GM08714 (cell line): ENCODE data around the gene CD300A.

Experiments
- H3K4me3 ChIP-seq: fragments of 200-500 bp; sonication (Bioruptor generic); 2 replicates; pipeline ENCODE4 v1.5.1; 2014; ENCODE audit warnings: mild to moderate bottlenecking, low read length, inconsistent platforms
- ZNF274 ChIP-seq: IDR thresholded peaks from 2 replicates; pipeline ENCODE4 v1.6.1; 2012; ENCODE audit warnings: mild to moderate bottlenecking, low read depth, low read length

CD300A gene

DNA sequence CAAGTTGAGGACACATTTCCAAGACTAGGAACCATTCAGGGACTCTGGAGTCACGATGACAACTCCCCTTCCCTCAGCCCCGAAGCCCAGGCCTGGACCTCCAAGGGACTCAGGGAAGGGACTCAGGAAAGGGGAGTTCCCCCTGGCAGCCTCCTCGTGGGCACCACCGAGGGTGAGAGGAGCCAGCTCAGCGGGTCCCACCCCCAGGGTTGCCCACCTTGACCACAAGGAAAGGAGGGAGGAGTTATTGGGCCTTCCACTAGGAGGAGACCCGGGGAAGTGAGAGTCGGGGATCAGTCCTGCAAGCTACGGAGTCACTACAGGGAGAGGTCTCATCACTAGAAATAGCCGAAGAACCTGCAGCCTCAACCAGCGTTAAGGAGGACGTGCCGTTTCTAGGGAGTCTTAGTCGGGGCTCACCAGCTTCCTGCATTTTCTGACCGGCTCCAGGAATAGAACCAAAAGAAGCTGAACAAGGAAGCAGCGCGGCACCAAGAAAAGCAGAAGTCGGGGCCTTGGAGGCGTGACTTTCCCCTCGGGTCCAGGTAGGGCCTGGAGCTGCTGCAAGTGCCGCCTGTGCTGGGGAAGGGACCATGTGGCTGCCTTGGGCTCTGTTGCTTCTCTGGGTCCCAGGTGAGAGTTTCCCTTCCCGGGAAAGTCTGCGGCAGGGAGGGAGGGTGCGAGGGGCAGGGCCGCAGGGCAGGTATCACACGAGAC, at the start of gene CD300A:
Gene CD300A (plus strand): TSS at position 524 of the 717 bp plus-strand sequence. CDS start 70 bp downstream, at position 594.
- peak within 1 kb of the TSS; percentile 81 for H3K4me3 ChIP-seq

DNA sequence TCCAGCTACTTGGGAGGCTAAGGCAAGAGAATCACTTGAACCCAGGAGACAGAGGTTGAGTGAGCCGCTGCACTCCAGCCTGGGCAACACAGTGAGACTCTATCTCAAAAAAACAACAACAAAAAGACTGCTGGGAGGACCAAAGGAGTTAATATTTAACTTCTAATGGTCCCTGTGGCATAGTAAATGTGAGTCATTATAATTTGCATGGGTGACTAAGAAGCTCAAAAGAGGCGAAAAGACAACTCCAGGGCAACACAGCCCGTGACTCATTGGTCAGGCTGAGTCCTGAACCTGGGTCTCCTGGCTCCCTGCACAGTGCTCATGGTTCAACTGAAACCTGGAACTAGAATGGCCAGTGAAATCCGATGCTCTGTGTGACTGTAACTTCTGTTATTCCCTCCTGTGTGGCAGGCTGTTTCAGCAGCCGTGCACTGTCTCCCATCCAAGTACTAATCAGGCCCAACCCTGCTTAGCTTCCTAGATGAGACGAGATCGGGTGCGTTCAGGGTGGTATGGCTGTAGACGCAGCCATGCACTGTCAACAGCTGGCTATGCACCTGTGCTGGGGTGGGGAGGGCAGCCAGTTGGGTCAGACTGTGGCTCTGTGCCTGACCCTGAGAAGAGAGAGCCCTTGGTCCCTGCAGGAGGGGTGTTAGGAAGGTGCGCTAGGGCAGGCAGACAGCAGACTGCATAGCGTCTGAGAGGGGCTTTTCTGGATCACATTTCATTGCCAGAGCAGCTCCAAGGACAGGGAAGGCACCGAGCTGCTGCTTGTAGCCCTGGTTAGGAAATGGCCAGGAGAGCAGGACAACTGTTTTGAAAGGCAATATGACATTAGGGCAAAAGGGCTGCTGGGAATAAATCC, 49.0 kb upstream of the CD300A start:
- no peak overlapping the region for H3K4me3 ChIP-seq
- TF ChIP-seq ZNF274: no peak

More for the DNA sequence above, at the start of gene CD300A:
- TF ChIP-seq ZNF274: no peak

DNA sequence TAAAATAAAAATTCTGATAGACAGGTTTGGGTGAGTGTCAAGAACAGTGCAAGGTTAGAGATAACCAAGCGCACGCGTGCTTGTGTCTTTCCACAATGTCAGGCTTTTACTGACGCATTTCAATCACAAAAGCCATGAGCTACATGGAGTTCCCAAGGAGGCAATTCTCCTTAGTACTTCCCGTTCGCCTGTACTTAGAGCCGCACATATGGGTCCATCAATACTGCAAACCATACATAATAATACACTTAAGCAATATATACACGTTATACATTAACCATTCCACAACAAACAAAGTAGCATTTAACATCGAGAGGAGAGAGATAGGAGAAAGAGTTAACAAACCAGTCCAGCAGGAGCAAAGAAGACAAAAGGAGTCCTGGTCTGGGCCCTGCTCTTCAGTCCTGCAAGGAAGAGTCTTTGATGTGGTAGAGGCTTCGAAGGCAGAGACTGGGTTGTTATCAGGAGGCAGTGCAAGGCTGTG, 46.5 kb upstream of the CD300A start:
- TF ChIP-seq ZNF274: no peak
- H3K4me3 ChIP-seq: no peak overlapping the region

DNA sequence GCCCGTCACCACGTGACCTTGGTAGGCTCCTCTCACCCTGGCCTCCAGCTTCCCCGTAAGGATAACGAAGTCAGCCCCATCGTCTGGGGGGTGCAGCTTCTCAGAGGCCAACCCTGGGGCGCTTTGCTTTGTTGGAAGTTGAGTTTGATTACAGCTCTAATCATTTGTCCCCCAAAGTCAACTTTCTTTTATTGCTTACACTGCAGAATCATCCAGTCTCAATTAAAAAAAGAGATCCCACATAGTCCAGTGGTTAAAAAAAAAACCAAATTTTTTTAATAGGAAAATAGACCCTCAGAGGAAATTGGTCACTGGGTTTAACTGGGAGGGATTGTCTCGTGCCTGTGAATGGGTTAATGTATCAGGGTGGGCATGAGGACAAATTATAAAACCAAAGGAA, 42.3 kb upstream of the CD300A start:
- no peak for TF ChIP-seq ZNF274
- H3K4me3 ChIP-seq: no peak overlapping the region

DNA sequence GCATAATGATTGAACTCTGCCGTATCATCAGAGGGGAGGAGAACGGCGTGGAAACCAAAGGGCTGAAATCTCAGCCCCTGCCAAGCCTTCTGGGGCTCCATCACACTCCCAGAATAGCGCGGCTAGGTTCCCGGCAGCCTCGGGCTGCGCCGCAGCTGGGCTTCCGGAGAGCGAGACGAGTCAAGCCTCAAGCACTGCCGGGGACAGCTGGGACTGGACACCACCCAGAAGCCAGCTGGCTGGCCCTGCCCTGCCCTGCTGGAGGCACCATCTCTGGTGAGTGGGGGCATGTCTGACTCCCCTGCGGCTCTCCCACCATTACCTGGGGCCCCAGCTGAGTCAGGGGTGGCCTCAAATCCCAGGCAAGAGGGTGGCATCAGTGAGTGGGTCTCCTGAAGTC, 41.8 kb upstream of the CD300A start:
- no peak for TF ChIP-seq ZNF274
- H3K4me3 ChIP-seq: no peak overlapping the region

DNA sequence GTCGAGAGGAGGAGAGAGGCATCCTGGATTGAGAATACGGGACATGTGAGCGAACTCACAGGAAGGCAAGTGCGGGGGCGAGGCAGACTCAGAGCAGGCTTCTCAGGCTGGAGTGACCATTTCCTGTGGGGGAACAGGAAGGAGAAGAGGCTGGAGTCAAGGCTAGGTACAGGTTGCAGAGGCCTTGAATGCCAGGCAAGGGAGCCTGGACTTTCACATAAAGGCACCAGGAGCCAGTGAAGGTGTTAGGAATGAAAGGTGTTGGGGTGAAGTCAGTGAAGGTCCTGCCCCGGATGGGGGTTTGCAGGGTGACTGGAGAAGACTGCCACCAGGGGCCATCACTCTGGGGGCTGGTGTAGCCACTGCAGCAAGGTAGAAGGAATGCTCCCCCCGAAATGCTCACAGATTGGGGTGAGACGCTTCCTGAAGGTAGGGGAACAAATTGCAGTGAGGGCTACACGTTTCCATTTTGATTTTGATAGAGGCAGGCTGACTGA, 39.8 kb upstream of the CD300A start:
- H3K4me3 ChIP-seq: no peak overlapping the region
- no peak for TF ChIP-seq ZNF274

DNA sequence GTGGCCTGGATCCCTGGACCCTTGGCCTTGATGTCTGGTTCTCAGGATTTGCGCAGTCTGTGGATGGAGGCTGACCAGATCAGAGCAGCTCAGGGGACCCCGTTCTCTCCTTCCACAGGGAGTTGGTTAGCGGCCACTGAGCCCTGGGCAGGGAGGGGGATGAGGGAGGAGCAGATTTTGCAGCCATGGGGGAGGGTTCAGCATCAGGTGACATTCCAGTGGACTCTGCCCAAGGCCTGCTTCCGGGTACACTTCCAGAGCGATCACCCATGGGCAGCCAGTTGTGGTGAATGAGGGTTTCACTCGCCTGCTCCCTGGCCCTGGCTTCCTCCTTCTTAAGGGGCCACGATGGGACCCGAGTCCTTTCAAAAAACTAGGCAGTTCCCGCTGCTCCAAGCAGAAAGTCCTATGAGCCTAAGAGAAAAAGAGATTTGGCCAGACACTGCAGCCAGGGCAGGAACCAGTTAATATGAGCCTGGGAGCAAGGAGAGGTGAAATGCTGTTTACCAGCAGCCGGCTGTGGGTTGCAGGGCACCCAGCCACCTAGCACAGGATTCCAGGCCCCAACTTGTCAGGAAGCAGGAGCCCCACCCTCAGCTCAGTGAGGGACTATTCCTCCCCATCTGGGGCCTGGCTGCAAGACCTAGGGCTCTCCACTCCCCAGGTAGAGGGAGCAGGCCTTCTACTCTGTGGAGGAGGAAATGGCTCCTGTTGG, 39.2 kb upstream of the CD300A start:
- no peak for TF ChIP-seq ZNF274
- no peak overlapping the region for H3K4me3 ChIP-seq

DNA sequence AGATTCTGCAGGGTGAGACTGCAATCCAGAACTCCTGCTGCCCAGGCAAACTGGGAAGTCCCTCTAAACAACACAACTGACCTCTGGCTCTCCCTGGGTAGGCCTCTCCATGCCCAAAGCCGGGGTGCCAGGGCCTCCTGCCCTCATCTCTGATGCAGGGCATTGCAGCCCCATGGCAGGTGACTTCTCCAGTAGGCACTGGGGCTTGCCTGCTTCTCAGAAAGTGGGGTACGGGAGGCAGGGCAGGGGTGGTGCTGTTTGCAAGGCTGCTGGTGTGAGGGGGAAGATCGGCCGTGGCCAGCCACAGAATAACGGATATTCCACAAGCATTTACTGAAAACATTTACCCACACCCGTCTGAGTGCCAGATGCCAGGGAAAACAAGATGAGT, 38.7 kb upstream of the CD300A start:
- no peak for TF ChIP-seq ZNF274
- H3K4me3 ChIP-seq: no peak overlapping the region

DNA sequence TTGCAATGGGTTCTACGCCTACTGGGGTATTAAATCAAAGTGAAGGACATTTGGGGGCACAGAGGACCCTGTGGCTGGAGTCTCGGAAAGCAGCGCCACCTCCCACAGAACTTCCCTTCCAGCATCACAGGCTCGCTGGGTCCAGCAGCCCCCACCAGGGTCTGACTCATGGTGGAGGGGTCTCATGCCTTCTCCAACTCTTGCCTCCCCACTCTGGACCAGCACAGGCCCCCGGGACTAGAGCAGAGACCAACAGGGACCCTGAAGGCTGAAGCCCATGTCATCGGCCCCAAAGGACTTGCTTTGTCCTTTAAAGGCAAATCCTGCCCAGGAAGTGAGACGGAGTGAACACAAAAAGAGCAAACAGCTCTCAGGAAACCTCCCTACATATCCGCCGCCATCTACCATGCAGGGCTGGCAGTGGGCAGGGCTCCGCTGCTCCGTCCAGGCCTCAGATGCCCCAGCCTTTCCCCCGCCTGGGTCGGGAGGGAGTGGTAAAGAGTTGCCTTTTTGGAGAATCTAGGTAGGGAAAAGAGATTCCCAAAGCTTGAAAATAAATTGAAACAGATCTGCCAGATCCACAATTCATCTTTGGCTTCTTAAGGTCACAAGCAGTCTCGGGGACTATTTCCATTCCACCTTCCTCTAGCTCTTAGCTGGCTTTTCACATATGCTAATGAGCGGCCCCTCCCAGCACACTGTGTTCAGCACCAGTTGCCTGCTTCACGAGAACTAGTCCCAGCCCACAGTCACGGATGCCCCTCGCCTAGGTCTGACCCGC, 36.6 kb upstream of the CD300A start:
- no peak overlapping the region for H3K4me3 ChIP-seq

DNA sequence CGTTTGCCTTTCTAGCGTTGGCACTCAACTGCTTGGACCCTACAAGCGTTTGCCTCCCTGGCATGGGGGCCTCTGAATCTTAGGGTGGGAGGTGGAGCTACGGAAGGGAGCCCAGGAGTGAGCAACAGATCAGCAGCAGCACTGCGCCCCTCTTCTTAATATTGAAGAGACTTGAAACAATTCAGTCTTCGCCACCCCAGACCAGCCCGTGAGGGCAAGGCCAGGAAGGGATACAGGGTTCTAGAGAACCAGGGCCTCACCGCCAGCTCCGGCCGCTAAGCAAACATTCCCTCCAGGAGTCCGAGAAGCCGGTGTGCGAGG, 36.1 kb upstream of the CD300A start:
- TF ChIP-seq ZNF274: no peak
- no peak overlapping the region for H3K4me3 ChIP-seq

More for the DNA sequence above, 36.6 kb upstream of the CD300A start:
- no peak for TF ChIP-seq ZNF274

DNA sequence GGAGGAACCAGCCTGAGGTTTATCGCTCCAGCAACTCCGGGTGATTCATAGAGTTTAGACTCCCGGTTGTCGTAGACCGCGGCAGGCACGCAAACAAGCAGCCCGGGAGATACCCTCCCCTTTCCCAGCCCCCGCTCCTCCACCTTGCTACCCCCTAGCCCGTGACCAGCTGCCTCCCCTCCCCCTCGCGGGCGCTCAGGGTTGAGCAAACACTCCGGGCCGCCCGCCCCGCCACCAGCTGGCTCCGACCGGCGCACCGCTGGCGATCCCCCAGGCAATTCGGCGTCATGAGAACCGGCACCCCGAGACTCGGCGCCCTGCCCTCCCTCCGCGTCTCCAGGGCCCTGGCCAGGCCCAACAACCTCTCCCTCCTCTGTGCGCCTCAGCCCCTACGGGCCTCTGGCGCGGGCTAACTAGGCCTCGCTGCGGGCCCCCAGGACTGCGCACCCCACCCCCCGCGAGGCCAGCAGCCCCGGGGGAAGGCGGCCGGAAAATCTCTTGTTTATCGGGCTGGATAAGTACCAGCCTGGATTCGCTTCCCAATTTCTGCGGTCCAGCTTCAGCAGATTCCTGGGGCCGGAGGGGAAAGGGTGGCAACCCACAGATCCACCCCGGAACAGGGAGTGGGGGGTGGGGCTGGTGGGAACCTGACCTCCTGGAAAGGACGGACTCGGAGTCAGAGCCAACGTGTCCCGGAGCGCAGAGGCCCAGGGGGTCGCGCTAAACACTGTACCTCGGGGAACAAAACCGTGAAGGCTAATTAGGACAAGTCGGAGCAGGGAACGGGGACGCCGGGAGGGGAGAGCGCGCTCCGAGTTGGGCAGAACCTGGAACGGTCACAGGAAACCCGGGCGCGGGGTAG, 35.5 kb upstream of the CD300A start:
- H3K4me3 ChIP-seq: peak overlapping the region; percentile 47; the same call in 1 of the 2 replicates

DNA sequence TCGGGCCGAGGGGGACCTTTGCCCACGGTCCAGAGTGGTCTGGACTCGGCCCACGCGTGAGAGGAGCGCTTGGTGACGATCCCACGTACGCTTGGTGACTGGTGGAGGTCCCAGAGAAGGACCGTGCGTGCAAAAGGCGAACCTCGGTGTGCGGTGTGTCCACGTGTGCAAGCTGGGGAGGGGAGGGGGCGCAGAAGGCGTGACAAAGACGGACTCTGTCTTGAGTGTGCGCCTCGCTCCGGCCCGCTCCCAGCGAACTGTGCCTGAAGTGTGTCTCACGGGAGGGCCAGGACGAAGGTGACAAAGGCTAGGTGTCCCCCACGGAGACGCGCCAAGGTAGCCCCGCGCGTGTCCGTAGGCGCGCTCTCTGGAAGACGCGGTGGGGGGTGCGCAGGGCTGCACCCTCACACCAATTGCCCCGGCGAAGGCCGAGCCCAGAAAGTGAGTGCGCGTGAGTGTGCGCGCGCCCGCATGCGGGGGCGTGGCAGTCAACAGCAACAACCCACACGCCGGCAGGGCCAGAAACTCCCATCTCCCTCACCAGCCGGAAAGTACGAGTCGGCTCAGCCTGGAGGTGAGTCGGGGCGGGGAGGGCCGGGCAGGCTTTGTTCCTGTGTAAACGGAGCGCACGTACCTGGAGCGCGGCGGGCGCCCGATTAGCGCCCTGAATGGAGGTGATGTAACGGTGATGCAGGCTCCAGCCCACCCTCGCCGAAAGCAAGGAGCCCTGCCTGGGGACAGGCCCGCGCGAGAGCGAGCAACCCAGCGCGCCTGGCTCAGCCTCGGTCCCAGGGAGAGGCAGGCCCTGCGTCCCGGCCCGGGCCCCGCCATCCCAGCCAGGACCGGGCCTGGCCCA, 34.6 kb upstream of the CD300A start, which contains the start of gene GPRC5C:
Gene GPRC5C (plus strand): TSS at position 521 of the 856 bp plus-strand sequence. CDS start 7,689 bp downstream, outside the sequence.
- peak within 1 kb of the TSS; percentile 47; the same call in 1 of the 2 replicates for H3K4me3 ChIP-seq
- TF ChIP-seq ZNF274: no peak

More for the DNA sequence above, 35.5 kb upstream of the CD300A start:
- no peak for TF ChIP-seq ZNF274
